GM06990 (cell line): ENCODE measurements around the gene CD244.
A peak's percentile ranks its signal among the peaks of the same experiment; 100 is the strongest.

Experiments
- DNase-seq: peaks from one replicate; pipeline ENCODE4 v3.0.0-alpha.2; 2011; ENCODE audit not compliant: insufficient read length; ENCODE audit errors: extremely low read depth
- H3K27me3 ChIP-seq: replicated peaks from 2 replicates; pipeline ENCODE4 v1.6.0; 2011; ENCODE audit warnings: low read length; ENCODE audit not compliant: control insufficient read depth, insufficient read depth
- H3K36me3 ChIP-seq: 2 replicates; pipeline ENCODE4 v1.5.1; 2011; ENCODE audit warnings: low read length; ENCODE audit not compliant: control insufficient read depth, insufficient read depth
- H3K4me3 ChIP-seq: replicated peaks from 2 replicates; pipeline ENCODE4 v1.5.1; 2011; ENCODE audit warnings: low read depth, mild to moderate bottlenecking, control low read depth, low read length
- CTCF ChIP-seq: IDR thresholded peaks from 2 replicates; pipeline ENCODE4 v1.5.1; 2011; ENCODE audit warnings: low read length, control low read depth, mild to moderate bottlenecking, inconsistent platforms; ENCODE audit not compliant: insufficient read depth, poor library complexity, severe bottlenecking

Gene CD244

DNA sequence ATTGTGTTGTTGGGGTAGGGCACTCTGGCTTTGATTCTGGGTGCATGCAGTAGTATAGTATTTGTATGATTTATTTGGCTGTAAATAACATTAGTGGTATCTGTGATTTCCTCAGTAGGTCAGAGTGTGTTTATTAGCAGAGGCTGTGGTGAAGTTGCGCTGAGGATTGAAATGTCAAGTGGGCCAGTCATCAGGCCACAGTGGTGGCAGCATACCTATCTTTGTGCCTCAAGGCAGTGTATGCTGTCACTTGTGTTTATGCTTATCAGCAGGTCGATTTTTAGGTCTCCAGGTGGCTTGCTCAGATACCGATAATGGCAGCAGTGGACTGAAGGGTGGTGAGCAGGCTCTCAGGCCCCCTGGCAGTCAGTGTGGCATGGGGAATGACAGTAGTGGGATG, 55.4 kb downstream of the CD244 start:
- H3K27me3 ChIP-seq, result no peaks in the 10 kb centered on the region
- no peak for TF ChIP-seq CTCF
- H3K36me3 ChIP-seq, result peaks cover 2% of the 10 kb centered on the region
- no peak for DNase-seq
- H3K4me3 ChIP-seq, result no peak overlapping the region

DNA sequence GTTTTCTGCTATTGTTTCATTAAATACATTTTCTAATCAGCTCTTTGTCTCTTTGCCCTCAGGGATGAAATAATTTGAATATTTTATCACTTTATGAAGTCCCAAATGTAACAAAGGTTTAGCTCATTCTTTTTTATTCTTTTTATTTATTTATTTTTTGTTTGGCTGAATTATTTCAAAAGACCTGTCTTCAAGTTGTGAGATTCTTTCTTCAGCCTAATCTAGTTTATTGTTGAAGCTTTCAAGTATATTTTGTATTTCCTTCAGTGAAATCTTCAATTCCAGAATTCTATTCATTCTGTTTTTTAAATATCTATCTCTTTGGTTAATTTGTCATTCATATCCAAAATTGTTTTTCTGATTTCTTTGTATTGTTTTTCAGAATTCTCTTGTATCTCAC, 55.9 kb downstream of the CD244 start:
- Histone ChIP-seq H3K4me3 (no peak overlapping the region), H3K27me3 (no peaks in the 10 kb centered on the region), H3K36me3 (peaks cover 6% of the 10 kb centered on the region)
- TF ChIP-seq CTCF, result no peak
- DNase-seq, result no peak

DNA sequence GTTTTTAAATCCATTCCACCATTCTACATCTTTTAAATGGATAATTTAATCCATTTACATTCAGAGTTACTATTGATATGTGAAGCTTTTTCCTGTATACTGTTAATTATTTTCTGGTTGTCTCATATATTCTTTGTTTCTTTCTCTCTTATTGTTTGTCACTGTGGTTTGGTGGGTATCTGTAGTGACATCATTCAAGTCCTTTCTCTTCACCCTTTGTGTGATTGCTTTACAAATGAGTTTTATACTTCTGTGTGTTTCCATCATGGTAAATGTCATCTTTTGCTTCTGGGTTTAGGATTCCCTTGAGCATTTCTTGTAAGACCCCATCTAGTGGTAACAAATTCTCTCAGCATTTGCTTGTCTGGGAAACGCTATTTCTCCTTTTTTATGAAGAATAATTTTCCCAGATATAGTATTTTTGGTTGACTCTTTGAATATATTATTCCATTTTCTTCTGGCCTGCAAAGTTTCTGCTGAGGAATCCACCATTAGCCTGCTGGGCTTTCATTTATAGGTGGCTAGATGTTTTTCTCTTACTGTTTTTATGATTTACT, 56.5 kb downstream of the CD244 start:
- no peaks in the 10 kb centered on the region for H3K27me3 ChIP-seq
- no peak overlapping the region for H3K4me3 ChIP-seq
- TF ChIP-seq CTCF, result no peak
- H3K36me3 ChIP-seq, result peaks cover 8% of the 10 kb centered on the region
- no peak for DNase-seq

DNA sequence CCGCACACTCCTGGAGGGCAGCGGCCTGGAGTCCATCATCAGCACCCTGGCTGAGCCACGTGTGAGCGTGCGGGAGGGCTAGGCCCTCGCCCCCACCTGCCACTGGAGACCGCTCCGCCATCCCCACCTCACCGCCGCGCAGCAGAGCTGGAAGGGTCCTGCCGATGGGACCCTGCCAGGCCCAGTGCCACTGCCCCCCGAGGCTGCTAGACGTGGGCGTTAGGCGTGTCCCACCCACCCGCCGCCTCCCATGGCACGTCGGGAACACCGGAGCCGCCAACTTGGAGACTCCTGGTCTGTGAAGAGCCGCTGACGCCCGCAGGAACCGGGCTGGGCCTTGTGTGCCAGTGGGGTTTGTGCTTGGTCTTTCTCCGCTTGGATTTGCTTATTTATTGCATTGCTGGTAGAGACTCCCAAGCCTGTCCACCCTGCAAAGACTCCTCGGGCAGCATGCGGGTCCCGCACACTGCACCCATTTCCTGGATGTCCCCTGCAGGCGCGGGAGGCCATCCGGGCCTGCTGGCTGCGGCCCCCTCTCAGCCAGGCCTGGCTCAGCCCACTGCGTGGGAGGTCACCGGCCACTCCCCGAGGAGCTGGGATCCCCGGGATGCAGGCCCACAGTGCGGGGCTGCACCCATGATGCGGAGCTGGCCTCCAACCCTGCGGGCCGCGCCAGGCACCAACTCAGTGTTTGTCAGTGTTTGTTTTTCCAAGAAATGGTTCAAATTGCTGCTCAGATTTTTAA, 60.7 kb downstream of the CD244 start:
- no peak for DNase-seq
- Histone ChIP-seq H3K4me3 (no peak overlapping the region), H3K36me3 (peaks cover 6% of the 10 kb centered on the region), H3K27me3 (no peaks in the 10 kb centered on the region)
- no peak for TF ChIP-seq CTCF

DNA sequence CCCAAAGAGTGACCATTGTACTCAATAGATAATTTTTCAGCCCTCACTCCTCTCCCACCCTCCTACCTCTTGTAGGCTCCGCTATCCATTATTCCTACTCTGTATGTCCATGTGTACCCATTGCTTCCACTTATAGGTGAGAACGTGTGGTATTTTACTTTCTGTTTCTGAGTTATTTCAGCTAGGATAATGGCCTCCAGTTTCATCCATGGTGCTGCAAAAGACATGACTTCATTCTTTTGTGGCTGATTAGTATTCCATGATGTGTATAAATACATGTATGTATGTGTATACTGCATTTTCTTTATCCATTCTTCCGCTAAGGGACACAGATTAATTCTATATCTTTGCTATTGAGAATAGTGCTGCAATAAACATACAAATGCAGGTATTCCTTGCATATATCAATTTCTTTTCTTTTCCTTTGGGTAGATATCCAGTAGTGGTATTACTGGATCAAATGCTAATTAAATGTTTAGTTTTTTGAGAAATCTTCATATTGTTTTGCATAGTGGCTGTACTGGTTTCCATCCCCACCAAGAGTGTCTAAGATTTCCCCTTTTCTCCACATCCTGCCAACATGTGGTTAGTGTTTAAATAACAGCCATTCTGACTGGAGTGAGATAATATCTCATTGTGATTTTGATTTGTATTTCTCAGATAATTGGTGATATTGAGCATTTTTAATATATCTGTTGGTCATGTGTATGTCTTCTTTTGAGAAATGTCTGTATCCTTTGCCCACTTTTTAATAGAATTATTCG, 61.9 kb downstream of the CD244 start:
- no peaks in the 10 kb centered on the region for H3K27me3 ChIP-seq
- peaks cover 6% of the 10 kb centered on the region for H3K36me3 ChIP-seq
- H3K4me3 ChIP-seq, result peak overlapping the region; percentile 28
- DNase-seq, result no peak
- TF ChIP-seq CTCF, result no peak
